ENCODE data around the gene PTMS.
A peak's percentile ranks its signal among the peaks of the same experiment; 100 is the strongest.
"Not testable (repeated sequence)": the region's sequence is repeated elsewhere in the genome, so short reads cannot be mapped to it uniquely, and the experiment has no call there.

Gene PTMS, protein sequence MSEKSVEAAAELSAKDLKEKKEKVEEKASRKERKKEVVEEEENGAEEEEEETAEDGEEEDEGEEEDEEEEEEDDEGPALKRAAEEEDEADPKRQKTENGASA

DNA sequence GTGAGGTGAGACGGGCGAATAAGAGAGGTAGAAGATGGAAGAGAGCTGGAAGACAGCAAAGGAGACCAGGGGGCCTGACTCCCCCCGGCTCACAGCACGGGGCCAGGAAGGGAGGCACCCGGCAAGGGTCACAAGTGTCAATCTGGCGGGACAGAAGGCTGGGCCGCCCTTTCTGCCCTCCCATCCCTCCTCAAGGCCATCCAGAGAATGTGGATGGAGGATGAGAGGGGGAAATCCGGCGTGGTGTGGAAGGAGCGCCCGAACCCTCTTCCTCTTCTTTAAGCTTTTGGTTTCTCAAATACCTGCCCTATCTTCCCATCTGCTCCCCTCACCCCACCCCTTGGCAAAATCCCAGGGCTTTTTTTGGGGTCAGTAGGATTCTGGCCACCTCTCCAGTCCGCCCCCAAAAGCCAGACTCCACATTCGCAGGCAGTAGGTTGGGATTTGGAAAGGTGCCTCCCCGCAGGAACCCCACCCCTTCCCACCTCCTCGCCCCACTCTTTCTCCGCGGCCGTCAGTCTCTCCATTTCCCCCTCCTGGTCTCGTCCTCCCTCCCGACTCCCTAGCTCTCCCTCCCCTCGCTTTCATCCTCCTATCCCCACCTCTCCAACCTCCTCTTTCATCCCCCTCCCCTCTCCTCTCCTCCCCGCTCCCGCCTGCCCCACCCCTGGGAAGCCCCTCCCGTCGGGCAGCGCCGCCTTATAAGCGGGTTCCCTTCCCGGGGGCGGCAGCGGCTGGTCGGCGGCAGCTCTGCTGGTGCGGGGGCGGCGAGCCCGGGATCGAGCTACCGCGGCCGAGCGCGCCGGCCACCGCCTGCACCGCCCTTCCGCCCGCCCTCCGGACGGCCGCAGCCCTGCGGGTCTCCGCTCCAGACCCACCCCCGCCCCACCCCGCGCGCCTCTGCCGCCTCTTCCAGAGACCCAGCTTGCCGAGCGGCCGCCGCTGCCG is at the start of gene PTMS:
Gene PTMS (plus strand): TSS at position 730 of the 948 bp plus-strand sequence. CDS start 343 bp downstream, outside the sequence.
- peak; percentile 89 for DNase-seq

DNA sequence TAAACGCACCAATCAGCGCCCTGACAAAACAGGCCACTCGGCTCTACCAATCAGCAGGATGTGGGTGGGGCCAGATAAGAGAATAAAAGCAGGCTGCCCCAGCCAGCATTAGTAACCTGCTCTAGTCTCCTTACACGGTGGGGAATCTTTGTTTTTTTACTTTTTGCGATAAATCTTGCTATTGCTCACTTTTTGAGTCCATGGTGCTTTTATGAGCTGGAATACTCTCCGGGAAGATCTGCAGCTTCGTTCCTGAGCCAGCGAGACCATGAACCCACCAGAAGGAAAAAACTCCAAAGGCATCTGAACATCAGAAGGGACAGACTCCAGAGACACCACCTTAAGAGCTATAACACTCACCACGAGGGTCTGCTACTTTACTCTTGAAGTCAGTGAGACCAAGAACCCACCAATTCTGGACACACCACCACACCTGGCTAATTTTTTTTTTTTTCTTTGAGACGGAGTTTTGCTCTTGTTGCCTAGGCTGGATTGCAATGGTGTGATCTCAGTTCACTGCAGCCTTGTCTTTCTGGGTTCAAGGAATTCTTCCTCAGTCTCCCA is 49.2 kb upstream of the PTMS start:
- DNase-seq = no peak

DNA sequence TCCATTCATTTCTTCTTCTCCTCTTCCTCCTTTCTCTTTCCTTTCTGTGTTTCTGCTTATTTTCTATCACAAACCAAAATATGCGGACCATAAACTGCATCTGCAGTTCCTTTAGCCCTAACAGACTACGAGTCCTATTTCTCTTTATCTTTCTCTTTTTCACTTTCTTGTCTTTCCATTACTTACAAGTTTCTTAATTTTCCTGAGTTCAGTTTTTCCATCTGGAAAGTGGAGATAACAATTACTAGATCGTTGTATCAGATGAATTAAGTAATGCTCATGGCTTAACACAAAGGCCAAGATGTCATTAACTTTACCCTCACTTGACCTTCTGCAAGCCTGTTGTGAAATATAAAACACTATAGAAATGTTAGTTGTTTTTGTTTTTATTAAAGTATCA is 43.3 kb upstream of the PTMS start:
- no peak for DNase-seq

DNA sequence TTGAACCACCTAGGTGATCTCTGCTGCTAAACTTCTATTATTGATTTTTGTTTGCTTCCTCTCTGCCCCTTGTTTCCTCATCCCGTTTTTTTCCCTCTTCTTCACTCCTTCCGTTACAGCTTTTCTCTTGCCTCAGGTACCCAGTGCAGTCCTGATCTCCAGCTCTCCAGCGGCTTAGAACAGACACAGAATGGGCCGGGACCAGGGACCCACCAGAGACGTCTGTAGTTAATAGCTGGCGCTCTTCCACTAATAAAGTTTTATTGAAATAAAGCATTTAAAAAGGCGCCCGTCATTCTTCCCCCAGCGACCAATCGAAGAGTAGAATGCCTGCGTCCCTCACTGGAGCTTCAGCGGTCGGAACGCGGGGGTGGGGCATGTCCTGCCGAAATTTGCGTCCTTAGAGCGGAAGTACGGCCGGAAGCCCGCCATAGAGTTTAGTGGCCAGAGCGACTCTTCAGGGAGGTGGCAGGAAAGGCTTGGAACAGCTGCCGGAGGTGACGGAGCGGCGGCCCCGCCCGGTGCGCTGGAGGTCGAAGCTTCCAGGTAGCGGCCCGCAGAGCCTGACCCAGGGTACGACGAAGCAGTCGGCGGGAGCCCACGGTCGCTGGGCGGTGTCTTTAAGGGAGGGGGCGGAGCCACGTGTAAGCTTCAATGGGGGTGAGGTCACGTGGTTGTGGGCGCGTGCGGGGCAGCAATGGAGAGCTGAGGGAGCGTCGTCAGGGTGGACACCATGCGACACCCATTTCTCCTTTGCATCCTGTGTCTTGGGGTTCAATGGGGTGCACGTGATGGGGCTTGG is 42.4 kb upstream of the PTMS start, which contains the start of gene COPS7A:
Gene COPS7A (plus strand): TSS at position 440 of the 802 bp plus-strand sequence. CDS start 611 bp downstream, outside the sequence.
- peak; percentile 98 for DNase-seq

DNA sequence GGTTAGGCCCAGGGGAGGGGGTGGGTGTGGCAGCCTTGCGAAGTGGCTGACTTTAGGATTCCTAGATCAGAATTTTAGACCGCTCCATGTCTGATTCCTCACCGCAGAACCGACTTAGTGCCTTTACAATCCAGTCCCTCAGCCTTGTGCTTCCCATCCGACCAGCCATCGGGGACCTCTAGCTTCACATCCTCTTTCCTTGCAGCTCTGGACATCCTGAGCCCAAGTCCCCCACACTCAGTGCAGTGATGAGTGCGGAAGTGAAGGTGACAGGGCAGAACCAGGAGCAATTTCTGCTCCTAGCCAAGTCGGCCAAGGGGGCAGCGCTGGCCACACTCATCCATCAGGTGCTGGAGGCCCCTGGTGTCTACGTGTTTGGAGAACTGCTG is 41.8 kb upstream of the PTMS start:
- no peak for DNase-seq

DNA sequence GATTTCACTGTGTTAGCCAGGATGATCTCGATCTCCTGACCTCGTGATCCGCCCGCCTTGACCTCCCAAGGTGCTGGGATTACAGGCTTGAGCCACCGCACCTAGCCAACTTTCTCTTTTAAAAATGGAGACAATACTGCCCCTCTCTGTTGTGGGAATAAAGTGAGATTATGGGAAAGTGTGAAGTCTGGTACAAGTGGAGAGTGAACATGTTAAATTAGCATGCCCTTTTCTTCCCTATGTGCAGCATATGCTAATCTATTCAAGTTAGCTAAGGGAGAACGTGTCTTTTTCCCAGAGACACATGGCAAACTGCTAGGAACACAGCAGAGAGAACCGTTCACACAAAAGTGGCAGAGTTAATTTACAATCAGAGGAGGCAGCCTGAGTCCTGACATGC is 40.8 kb upstream of the PTMS start:
- no peak for DNase-seq

DNA sequence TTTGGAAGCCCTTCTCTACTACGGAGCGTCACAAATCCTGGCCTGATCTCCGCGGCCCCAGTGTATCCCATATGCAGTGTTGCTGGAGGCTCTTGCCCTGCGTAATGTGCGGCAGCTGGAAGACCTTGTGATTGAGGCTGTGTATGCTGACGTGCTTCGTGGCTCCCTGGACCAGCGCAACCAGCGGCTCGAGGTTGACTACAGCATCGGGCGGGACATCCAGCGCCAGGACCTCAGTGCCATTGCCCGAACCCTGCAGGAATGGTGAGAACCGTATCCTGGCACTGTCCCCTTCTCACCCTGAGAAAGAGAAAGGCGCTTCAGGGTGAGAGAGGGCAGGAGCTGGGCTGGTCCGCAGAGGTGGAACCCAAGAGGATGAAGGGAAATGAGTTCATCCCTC is 37.0 kb upstream of the PTMS start:
- no peak for DNase-seq

DNA sequence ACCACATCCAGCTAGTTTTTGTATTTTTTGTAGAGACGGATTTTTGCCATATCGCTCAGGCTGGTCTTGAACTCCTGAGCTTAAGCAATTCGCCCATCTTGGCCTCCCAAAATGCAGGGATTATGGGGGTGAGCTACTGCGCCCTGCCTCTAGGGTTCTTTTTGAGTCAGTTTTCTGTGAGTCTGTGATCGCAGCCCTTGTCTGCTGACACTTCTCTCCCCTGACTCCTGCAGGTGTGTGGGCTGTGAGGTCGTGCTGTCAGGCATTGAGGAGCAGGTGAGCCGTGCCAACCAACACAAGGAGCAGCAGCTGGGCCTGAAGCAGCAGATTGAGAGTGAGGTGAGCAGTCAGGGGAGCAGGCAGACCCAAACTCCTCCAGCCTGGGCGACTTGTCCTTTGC is 36.0 kb upstream of the PTMS start:
- no peak for DNase-seq

DNA sequence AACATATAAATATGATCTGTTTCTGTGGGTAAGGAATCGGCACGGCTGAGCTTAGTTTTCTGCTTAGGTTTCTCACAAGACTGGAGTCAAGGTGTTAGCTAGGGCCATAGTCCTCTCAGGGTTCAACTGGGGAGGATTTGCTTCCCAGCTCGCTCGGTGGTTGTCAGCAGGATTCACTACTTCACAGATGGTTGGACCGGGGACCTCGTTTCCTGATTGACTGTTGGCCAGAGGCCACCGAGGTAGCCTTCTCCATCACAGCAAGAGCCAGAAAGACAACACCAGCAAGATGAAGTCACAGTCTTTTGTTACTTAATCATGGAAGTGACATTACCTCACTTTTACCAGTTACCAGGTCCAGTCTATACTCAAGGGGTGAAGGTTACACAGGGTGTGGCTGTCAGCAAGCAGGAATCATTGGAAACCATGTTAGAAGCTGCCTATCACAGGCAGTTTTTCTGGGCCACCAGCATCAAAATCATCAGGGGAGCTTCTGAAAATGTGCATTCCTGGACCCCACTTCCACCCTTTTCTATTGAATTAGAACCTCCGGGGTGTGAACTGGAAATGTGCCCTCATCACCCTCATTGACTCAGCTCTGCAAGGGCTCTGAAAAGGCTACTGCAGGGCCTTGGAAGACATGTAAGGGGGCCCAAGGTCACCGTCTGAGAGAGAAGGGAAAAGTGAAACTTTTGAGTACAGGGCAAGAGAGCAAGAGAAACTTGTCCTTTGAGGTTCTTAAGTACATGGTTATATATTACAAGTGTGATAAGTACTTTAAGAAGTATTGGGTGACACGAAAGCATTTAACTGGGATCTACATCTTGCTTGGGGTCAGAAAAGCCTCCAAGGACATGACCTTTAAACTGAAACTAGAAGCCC is 31.4 kb upstream of the PTMS start:
- DNase-seq = no peak

DNA sequence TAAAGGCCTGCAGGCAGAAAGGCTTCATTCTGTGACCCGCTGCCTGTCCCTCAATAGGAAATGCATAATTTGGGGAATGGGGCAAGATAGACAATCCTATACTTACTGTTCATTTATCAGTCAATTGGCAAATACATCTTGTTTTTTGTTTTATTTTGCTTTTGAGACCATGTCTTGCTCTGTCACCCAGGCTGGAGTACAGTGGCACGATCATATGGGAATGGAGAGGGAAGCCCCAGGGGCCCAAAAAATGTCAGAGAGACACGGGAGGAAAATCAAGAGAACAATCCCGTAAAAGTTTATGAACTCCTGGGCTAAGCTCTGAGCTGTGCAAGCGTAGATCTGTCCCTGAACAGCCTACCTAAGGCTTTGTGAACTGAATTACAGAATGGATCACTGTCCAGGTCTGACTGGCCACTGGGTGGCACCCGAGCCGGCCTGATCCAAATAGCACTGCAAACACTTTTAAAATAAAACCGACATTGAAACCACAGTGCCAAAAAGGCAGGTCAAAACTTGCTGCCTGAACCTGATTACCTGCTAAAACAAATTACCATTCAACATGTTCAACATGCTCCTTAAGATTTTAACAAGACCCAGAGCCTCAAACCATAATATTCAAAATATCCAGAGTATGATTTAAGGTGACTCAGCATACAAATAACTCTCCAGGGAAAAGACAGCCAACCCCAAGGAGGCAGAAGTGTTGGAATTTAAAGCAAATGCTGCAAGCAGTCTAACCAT is 30.5 kb upstream of the PTMS start:
- DNase-seq = peak; percentile 51

DNA sequence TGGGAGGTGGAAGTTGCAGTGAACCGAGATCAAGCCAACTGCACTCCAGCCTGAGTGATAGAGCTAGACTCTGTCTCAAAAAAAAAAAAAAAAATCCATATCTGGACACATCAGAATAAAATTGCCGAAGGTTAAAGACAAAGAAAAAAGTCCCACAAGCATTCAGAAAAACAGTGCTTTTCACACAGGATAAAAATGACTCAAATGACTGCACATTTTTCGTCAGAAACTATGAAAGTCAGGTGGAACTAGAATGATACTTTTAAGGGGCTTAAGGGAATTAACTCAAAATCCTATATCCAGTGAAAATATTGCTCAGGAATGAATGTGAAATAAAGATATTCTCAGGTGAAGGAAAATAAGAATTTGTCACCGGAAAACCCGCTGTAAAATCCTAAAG is 29.4 kb upstream of the PTMS start:
- DNase-seq = no peak

DNA sequence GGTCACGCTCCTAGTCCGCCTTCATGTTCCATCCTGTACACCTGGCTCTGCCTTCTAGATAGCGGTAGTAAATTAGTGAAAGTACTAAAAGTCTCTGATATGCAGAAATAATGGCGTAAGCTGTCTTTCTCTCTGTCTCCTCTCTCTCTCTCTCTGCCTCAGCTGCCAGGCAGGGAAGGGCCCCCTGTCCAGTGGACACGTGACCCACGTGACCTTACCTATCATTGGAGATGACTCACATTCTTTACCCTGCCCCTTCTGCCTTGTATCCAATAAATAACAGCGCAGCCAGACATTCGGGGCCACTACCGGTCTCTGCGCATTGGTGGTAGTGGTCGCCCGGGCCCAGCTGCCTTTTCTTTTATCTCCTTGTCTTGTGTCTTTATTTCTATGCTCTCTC is 24.1 kb upstream of the PTMS start:
- DNase-seq = not testable (repeated sequence)

DNA sequence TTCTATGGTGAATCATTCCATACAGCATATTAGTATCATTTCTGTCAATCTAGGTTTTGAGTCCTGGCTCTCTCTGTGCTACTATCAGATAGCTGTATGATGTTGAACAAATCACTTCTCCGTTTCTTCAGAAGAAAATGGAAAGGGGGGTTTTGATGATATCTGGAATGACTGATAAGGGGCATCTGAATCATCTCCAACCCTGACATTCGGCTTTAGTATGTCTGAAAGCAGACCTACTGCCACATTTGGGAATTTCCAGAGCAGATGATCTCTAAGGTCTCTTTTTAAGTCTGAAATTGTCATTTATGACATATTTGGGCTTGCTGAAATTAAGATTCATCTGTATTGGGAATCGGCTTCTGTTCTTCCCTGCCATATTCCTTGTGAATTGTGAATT is 23.3 kb upstream of the PTMS start:
- no peak for DNase-seq

DNA sequence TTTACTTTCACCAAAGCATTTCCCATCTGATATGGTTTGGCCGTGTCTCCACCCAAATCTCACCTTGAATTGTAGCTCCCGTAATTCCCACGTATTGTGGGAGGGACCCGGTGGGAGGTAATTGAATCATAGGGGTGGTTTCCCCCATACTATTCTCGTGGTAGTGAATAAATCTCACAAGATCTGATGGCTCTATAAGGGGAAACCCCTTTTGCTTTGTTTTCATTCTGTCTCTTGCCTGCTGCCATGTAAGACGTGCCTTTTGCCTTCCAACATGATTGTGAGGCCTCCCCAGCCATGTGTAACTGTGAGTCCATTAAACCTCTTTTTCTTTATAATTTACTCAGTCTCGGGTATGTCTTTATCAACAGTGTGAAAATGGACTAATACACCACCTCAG is 22.9 kb upstream of the PTMS start:
- DNase-seq = not testable (repeated sequence)

DNA sequence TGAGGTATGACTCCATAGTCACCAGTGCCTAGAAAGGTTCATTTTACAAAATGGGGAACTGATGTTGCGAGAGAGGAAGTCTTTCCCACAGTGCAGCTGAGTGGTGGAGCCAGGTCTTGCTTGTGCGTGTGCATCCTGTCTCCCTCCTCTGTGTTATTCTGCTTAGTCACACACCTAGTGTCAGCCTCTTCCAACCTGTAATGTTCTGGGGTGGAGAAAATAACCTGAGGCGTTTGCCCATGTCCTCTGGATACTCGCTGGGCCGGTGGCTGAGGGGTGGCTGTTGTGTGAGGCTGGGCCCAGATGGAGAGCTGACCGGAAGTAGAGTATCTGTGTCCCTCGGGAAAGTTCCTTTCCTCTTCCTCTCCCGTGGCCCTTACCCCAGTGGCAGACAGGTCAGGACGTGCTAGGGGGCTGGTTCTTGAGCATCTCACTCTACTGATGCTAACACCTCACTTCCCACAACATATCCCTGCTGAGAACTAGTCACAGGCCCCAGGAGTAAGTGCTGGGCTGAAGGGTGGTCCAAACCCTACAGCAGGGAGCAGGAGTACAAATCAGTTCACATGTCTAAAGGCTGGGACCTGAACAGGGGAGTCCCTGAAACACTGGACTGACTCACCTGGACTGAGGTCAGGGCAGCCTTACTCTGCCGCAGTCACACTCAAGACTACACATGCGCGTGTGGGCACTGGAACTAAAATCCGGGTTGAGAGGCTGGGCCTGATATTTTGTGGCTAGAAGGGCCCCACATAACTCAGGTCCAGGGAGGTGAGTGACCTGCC is 20.2 kb upstream of the PTMS start:
- DNase-seq = no peak

DNA sequence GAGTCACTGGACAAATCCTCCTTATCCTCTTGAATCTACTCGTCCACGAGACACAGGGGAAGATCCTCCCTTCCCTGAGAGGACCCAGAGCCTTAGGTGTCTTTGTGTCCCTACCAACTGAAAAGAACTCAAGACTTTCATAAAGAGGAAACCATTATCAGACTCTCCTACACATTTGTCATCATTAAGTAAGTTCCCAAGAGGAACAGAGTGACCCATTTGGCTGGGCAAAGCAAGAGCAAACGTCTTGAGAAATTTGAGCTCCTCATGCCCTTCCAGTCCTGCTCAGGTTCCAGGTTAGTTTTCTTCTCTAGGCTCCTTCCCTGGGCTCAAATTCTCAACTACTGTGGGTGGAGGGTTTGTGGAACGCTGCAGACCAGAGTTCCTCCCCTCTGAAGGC is 18.9 kb upstream of the PTMS start:
- DNase-seq = no peak

DNA sequence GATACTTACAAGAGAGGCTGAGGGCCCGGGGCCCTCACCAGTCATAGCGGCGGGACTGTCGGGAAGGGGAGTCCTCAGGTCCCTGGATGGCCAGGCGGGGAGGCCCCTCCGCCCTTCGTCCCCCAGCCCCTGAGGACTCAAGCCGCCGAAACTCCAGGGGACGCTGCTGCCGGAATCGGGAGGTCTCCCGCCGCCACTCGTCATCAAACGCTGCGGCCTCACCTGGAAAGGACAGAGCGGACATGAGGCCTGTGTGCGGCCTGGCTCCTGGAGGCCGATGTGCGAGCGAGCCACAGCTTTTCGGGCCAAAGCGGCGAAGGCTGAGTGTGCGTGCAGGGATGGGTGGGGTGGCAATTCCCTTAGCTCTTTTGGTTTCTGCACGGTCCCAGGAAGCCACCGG is 17.4 kb upstream of the PTMS start:
- no peak for DNase-seq

DNA sequence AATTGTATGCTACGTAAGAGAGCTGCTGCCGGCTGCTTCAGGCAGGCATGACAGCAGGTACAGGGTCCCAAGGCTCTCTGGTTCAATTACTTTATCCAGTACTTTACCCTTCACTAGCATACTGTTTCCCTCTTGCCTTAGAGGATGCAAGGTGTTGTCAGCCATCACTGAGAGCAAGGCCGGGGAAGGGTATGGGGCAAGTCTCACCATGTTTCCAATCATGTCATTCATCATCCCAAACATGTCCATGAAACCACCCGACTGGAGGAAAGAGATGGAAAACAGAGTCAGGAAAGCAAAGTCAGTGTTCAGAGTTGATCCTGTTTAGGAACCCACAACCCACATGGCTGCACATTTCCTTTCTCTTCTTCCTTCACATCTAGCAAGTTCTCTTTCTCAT is 15.7 kb upstream of the PTMS start:
- DNase-seq = no peak

DNA sequence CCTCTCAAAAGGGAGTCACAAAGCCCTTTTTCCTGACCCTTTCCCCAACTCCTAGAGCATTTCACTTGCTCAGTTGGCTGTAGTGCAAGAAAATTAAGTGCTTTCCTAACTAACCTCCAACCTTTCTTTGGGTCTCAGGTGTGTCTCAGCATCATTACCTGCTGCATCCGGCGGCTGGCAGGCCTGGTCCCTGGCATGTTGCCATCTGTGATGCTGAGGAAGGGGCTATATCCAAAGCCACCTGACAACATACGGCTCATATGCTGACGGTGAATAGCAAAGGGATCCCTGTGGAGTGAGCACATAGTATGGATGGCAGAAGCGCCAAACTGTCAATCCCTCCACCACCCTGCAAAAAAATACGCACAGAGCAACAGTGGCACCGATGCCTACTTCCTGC is 14.4 kb upstream of the PTMS start:
- DNase-seq = no peak

DNA sequence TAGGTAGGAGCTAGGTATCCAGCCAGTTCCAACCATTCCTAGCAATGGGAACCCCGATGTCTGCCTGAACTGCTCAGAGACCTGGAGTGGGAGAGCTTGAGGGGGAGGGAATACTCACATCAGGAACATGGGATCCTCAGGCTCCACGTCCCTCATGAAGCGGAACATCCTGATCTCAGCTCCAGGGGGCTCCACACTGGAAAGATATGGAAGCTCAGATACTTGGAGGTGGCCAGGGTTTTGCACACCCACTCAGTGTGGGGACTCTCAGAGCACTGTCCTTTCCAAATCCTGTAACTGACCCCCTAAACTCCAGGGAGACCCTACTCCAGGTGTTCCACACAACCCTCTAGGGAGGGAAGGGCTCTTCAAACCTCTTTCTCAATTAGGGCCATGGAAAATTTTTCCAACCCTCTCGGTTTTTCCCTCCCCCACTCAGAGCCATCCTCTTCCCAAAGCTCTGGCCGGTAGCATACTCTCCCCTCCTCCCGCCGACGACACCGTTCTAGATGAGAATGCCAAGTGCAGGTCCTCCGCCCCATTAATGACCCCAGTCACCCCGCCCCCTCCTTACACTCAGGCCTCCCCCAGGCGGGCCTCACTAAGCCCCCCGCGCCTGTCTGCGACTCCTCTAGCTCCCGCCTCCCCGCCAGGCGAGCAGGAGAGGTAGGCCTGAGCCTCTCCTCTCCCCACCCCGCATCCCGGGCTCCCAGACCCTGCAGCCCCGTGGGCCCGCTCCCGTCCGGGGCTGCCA is 13.8 kb upstream of the PTMS start:
- DNase-seq = peak; percentile 61
